ENCODE data around the gene OR6K3. TPM values are rescaled to one million over a fixed set of nuclear protein-coding genes. Genes with fewer than 3 reads are reported as not detected.

OR6K3 gene
- total RNA-seq, 1 experiment from 2014 or later: not detected

DNA sequence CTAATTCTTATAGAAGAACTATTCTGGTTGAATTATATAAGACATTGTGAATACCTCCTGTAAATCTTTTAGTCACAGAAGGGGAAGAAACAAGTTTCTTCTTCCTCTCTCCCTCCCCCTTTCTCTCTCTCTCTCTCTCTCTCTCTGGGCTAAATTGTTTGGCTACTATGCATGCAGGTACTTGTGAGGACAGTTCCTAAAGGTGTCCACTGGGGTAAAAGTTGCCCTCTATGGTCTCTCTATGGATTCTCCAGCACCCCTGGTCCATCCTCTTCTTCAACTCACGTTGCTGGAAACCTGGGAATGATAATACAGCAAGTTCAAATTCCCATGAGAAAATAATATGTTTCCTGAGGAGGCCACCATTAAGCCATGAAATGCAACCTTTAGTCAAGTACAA is 5.8 kb downstream of the OR6K3 start:
- BruUV-seq (replicated peaks): no TSS peak
- Mint-ChIP-seq H3K4me1 (ENCODE audit: insufficient read depth, unreplicated experiment) (peaks cover 6% of the 10 kb centered on the region), H3K4me3 (ENCODE audit: unreplicated experiment) (no peak overlapping the region), H3K36me3 (ENCODE audit: insufficient read depth, unreplicated experiment) (no peaks in the 10 kb centered on the region), H3K27me3 (ENCODE audit: insufficient read depth, unreplicated experiment) (peaks cover 97% of the 10 kb centered on the region), H3K9me3 (ENCODE audit: unreplicated experiment) (no peaks in the 10 kb centered on the region), H3K27ac (ENCODE audit: low read depth, unreplicated experiment) (no peak overlapping the region)
- TF ChIP-seq, protein P1, sequence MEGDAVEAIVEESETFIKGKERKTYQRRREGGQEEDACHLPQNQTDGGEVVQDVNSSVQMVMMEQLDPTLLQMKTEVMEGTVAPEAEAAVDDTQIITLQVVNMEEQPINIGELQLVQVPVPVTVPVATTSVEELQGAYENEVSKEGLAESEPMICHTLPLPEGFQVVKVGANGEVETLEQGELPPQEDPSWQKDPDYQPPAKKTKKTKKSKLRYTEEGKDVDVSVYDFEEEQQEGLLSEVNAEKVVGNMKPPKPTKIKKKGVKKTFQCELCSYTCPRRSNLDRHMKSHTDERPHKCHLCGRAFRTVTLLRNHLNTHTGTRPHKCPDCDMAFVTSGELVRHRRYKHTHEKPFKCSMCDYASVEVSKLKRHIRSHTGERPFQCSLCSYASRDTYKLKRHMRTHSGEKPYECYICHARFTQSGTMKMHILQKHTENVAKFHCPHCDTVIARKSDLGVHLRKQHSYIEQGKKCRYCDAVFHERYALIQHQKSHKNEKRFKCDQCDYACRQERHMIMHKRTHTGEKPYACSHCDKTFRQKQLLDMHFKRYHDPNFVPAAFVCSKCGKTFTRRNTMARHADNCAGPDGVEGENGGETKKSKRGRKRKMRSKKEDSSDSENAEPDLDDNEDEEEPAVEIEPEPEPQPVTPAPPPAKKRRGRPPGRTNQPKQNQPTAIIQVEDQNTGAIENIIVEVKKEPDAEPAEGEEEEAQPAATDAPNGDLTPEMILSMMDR (IDR thresholded peaks at IDR 0.05; ENCODE audit: unreplicated experiment): no peak
- DNase-seq (ENCODE audit: unreplicated experiment): no peak
- intact Hi-C loops (cut with micrococcal nuclease): no loop called here
- POLR2A ChIA-PET: no interaction called here
- CTCF ChIA-PET: interaction anchor here (0.6 kb wide), 1 partner anchor 248 kb away, joined by 3 read pairs; no protein-coding TSS in a partner anchor

DNA sequence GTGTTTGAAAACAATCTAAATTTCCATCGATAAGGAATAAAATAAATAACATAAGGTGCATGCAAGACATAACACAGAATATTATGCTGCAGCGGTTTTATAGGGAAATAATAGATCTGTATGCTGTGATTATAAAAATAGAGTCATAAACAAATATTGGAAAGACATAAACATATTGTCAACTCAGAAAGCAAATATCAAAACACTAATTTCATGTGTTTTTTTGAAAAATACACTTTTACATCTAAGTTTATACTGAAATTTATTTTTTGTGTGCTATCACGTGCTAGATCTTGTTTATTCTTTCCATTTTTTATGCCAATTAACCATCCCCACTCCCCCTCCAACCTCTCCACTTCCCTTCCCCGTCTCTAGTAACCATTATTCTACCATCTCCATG is 9.4 kb downstream of the OR6K3 start:
- no TSS peak for BruUV-seq (replicated peaks)

DNA sequence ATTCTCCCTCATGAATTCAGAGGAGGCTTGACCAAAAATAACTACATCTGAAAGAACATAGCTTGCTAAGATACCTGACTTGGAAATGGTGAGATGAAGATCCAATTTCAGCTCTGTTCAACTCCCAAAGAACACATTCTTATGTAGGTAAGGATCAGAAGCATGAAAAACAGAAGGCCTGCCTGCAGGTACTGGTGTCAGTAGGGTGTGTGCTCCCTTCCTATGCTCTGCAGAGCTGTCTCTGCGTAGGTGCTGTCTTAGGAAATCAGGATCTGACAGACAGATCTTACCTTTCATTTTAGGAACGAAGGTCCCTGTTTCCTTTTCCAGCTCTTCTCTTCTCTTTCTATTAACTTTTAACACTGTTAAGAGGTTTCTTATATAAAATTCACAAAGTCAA is 14.4 kb downstream of the OR6K3 start:
- CTCF ChIA-PET: interaction anchor here (0.6 to 1.1 kb wide), 2 partner anchors 21 to 1912 kb away, joined by 3 to 4 read pairs; no protein-coding TSS in a partner anchor
- H3K27ac Mint-ChIP-seq (ENCODE audit: low read depth, unreplicated experiment): no peak overlapping the region

More for the DNA sequence above, 9.4 kb downstream of the OR6K3 start:
- intact Hi-C loops (cut with micrococcal nuclease): no loop called here
- CTCF ChIA-PET: interaction anchor here (1.0 kb wide), 1 partner anchor 720 kb away, joined by 3 read pairs; no protein-coding TSS in a partner anchor
- Mint-ChIP-seq H3K4me1 (ENCODE audit: insufficient read depth, unreplicated experiment) (no peaks in the 10 kb centered on the region), H3K27ac (ENCODE audit: low read depth, unreplicated experiment) (no peak overlapping the region), H3K4me3 (ENCODE audit: unreplicated experiment) (no peak overlapping the region), H3K27me3 (ENCODE audit: insufficient read depth, unreplicated experiment) (peaks cover 65% of the 10 kb centered on the region), H3K36me3 (ENCODE audit: insufficient read depth, unreplicated experiment) (no peaks in the 10 kb centered on the region), H3K9me3 (ENCODE audit: unreplicated experiment) (no peaks in the 10 kb centered on the region)
- TF ChIP-seq, protein P1 (IDR thresholded peaks at IDR 0.05; ENCODE audit: unreplicated experiment): no peak
- no peak for DNase-seq (ENCODE audit: unreplicated experiment)
- POLR2A ChIA-PET: no interaction called here

DNA sequence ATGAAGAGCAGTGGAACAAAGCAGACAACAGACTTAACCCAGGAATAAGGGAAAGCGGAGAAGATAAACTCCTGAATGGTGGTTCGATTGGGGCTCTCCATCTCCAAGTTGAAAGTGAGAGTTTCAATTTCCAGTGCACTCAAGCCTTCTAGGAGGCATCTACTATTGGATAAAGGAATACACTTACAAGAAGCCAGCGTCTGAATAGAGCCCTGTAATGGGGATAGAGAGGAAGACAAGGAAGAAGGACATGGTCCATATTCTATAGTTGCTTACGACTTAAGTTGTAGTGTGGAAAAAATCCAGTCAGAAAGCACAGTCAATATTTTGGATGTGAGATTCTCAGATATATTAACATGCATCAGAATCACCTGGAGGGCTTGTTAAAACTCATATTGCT is 20.0 kb downstream of the OR6K3 start, which contains the start of gene OR6K2:
OR6K2 (minus strand) TSS at position 101 of the 400 bp plus-strand sequence; CDS start at position 101, 0 bp downstream.
- Mint-ChIP-seq H3K4me3 (ENCODE audit: unreplicated experiment) (no peak within 1 kb of the TSS), H3K27ac (ENCODE audit: low read depth, unreplicated experiment) (no peak within 1 kb of the TSS), H3K36me3 (ENCODE audit: insufficient read depth, unreplicated experiment) (no peaks in the 10 kb centered on the region), H3K9me3 (ENCODE audit: unreplicated experiment) (no peaks in the 10 kb centered on the region), H3K4me1 (ENCODE audit: insufficient read depth, unreplicated experiment) (no peaks in the 10 kb centered on the region), H3K27me3 (ENCODE audit: insufficient read depth, unreplicated experiment) (peaks cover 58% of the 10 kb centered on the region)
- DNase-seq (ENCODE audit: unreplicated experiment): no peak
- TF ChIP-seq, protein P1 (IDR thresholded peaks at IDR 0.05; ENCODE audit: unreplicated experiment): no peak
- BruUV-seq (replicated peaks): no TSS peak
- intact Hi-C loops (cut with micrococcal nuclease): no loop called here
- POLR2A ChIA-PET: no interaction called here
- CTCF ChIA-PET: no interaction called here

More for the DNA sequence above, 14.4 kb downstream of the OR6K3 start:
- Mint-ChIP-seq H3K9me3 (ENCODE audit: unreplicated experiment) (no peaks in the 10 kb centered on the region), H3K36me3 (ENCODE audit: insufficient read depth, unreplicated experiment) (no peaks in the 10 kb centered on the region), H3K4me1 (ENCODE audit: insufficient read depth, unreplicated experiment) (no peaks in the 10 kb centered on the region), H3K4me3 (ENCODE audit: unreplicated experiment) (no peak overlapping the region), H3K27me3 (ENCODE audit: insufficient read depth, unreplicated experiment) (peaks cover 28% of the 10 kb centered on the region)
- DNase-seq (ENCODE audit: unreplicated experiment): no peak
- intact Hi-C loops (cut with micrococcal nuclease): no loop called here
- POLR2A ChIA-PET: no interaction called here
- TF ChIP-seq, protein P1 (IDR thresholded peaks at IDR 0.05; ENCODE audit: unreplicated experiment): no peak
- BruUV-seq (replicated peaks): no TSS peak
